Breast epithelium (tissue), 4 donors: ENCODE measurements around the gene ARHGEF7. TPM values are rescaled to one million over a fixed set of nuclear protein-coding genes. Genes with fewer than 3 reads are reported as not detected.

Experiments used
- DNase-seq, 2 donors: peaks; one replicate each; pipeline ENCODE4 v3.0.0-alpha.2; 2019; ENCODE audit warnings: low spot score in 2 of 2
- H3K27ac ChIP-seq, 2 donors: fragments of 200-600 bp; sonication (generic) in 1 of 2; one replicate each; pipeline ENCODE4 v1.5.1; 2016 to 2019; ENCODE audit warnings: mild to moderate bottlenecking in 1 of 2
- H3K27me3 ChIP-seq, 2 donors: fragments of 200-600 bp; sonication (generic) in 1 of 2; one replicate each; pipeline versions ENCODE4 v1.5.1 to v1.6.0; 2017 to 2019; ENCODE audit warnings: control low read depth in 1 of 2, mild to moderate bottlenecking in 1 of 2
- H3K36me3 ChIP-seq: fragments of 200-600 bp; one replicate; pipeline ENCODE4 v1.5.1; 2019
- H3K4me1 ChIP-seq, 2 donors: fragments of 200-600 bp; sonication (generic); one replicate each; pipeline ENCODE4 v1.5.1; 2016 to 2019; ENCODE audit warnings: control low read depth in 1 of 2
- H3K4me3 ChIP-seq, 3 donors: fragments of 200-600 bp; sonication (generic); 1 replicate in 2 of 3; 2 replicates in 1 of 3; pipeline ENCODE4 v1.5.1; 2016 to 2019; ENCODE audit warnings: mild to moderate bottlenecking in 3 of 3, moderate library complexity in 2 of 3
- H3K9me3 ChIP-seq, 2 donors: fragments of 200-600 bp; sonication (generic) in 1 of 2; one replicate each; pipeline ENCODE4 v1.5.1; 2016 to 2019; ENCODE audit warnings: control low read depth in 1 of 2
- CTCF ChIP-seq, 3 donors: fragments of 450-650 bp; IDR thresholded peaks; one replicate each; pipeline ENCODE4 v1.5.1; 2016 to 2017; ENCODE audit warnings: antibody characterized with exemption in 3 of 3, mild to moderate bottlenecking in 3 of 3, moderate library complexity in 3 of 3
- POLR2A ChIP-seq: fragments of 450-650 bp; IDR thresholded peaks from one replicate; pipeline ENCODE4 v1.6.1; 2016; ENCODE audit warnings: antibody characterized with exemption, mild to moderate bottlenecking, moderate library complexity
- POLR2AphosphoS5 ChIP-seq, 3 donors: sonication (generic); formaldehyde crosslinking; IDR thresholded peaks; one replicate each; pipeline ENCODE4 v1.6.1; 2017; ENCODE audit warnings: antibody characterized with exemption in 3 of 3
- intact Hi-C: fragments of 100-400 bp; cut with DNase I; formaldehyde crosslinking; loops from one replicate; pipeline ENCODE4 v1.15.1; 2023; ENCODE audit warnings: low total_unique reads
- total RNA-seq, 3 donors: library from RNA; depleted of rRNA; stranded (reverse); fragments of >200 nt; gene quantifications; one replicate each; pipeline ENCODE4 v1.1.0, GENCODE V29; 2016

Gene ARHGEF7
- total RNA-seq, 3 donors from 2014 or later: 79.6 to 92.0 (median 85.5) TPM

GRCh38 chr13:111326621-111326965 is 211.5 kb downstream of the ARHGEF7 start:
- Histone ChIP-seq H3K27me3 (no peaks in the 10 kb centered on the region), H3K36me3 (no peaks in the 10 kb centered on the region), H3K4me1 (no peaks in the 10 kb centered on the region), H3K27ac (no peak overlapping the region), H3K9me3 (no peaks in the 10 kb centered on the region), H3K4me3 (no peak overlapping the region)
- no peak for TF ChIP-seq POLR2A
- no peak for TF ChIP-seq CTCF (IDR thresholded peaks at IDR 0.05)
- TF ChIP-seq POLR2AphosphoS5 (IDR thresholded peaks at IDR 0.05): no peak
- DNase-seq: no peak
- intact Hi-C loops: no loop called here

DNA sequence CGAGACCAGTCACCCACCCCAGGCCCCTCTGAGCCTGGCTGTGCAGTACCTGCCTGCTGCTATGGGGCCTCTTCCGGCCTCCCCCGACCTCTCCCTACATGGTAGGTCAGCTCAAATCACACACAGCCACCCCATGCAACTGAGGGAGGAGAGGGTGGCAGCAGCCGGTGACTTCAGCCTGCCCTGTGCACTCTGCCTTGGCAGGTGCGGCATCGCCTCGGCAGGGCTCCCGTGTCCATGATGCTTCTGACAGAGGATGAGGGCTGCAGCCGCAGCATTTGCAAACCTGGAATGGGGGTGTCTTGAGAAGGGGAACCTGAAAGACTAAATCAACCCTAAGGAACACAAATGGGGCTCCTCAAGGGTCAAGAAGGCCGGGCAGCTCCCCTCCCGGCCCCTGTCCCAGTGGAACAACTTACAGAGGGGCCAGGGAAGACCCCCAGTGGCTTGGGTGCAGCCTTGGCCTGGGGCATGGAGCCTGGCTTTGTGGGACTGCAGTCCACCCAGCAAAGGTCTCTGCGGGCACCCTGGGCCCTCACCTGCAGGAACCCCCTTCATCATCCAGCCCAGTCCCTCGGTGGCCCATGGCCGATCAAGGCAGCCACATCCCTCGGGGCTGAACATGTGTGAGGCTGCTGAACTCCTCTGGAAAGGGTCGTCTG is 212.0 kb downstream of the ARHGEF7 start:
- intact Hi-C loops: no loop called here

GRCh38 chr13:111327730-111328573 is 212.8 kb downstream of the ARHGEF7 start:
- DNase-seq: no peak
- Histone ChIP-seq H3K4me3 (no peak overlapping the region), H3K36me3 (no peaks in the 10 kb centered on the region), H3K9me3 (no peaks in the 10 kb centered on the region), H3K27ac (no peak overlapping the region), H3K27me3 (no peaks in the 10 kb centered on the region), H3K4me1 (no peaks in the 10 kb centered on the region)
- TF ChIP-seq POLR2A (no peak), POLR2AphosphoS5 (IDR thresholded peaks at IDR 0.05) (no peak), CTCF (IDR thresholded peaks at IDR 0.05) (no peak)
- intact Hi-C loops: no loop called here

More for the DNA sequence above, 212.0 kb downstream of the ARHGEF7 start:
- no peaks in the 10 kb centered on the region for H3K27me3 ChIP-seq
- H3K4me1 ChIP-seq: no peaks in the 10 kb centered on the region
- H3K36me3 ChIP-seq: no peaks in the 10 kb centered on the region
- no peaks in the 10 kb centered on the region for H3K9me3 ChIP-seq
- TF ChIP-seq POLR2A (no peak), POLR2AphosphoS5 (IDR thresholded peaks at IDR 0.05) (no peak), CTCF (IDR thresholded peaks at IDR 0.05) (no peak)
- no peak overlapping the region for H3K4me3 ChIP-seq
- no peak overlapping the region for H3K27ac ChIP-seq
- no peak for DNase-seq

GRCh38 chr13:111328574-111329410 is 213.7 kb downstream of the ARHGEF7 start:
- TF ChIP-seq POLR2A: no peak
- TF ChIP-seq POLR2AphosphoS5 (IDR thresholded peaks at IDR 0.05): no peak
- no peak for TF ChIP-seq CTCF (IDR thresholded peaks at IDR 0.05)
- no peaks in the 10 kb centered on the region for H3K27me3 ChIP-seq
- no peaks in the 10 kb centered on the region for H3K9me3 ChIP-seq
- no peak for DNase-seq
- no peaks in the 10 kb centered on the region for H3K4me1 ChIP-seq
- H3K36me3 ChIP-seq: no peaks in the 10 kb centered on the region
- H3K27ac ChIP-seq: no peak overlapping the region
- no peak overlapping the region for H3K4me3 ChIP-seq
- intact Hi-C loops: no loop called here
